Endometrium (tissue), 2 donors: Measurements from ENCODE around the gene NAT8.
"Not testable (repeated sequence)": the region's sequence is repeated elsewhere in the genome, so short reads cannot be mapped to it uniquely, and the experiment has no call there.

Source experiments
- FAIRE-seq: peaks from 2 replicates; lab custom pipeline; 2012; peaks lifted over from hg19 to GRCh38; lab: Jason Lieb, UNC
- donor health status: control.
- donor health status: control.

The NAT8 gene

GRCh38 chr2:73642338-73643018 lies at the start of gene NAT8:
Gene NAT8, minus strand, starts transcription at chr2:73642422. Its CDS starts 794 bp downstream, at chr2:73641628.
- no peak for FAIRE-seq

GRCh38 chr2:73690372-73691088 lies 48.3 kb upstream of the NAT8 start:
- FAIRE-seq = not testable (repeated sequence)

DNA sequence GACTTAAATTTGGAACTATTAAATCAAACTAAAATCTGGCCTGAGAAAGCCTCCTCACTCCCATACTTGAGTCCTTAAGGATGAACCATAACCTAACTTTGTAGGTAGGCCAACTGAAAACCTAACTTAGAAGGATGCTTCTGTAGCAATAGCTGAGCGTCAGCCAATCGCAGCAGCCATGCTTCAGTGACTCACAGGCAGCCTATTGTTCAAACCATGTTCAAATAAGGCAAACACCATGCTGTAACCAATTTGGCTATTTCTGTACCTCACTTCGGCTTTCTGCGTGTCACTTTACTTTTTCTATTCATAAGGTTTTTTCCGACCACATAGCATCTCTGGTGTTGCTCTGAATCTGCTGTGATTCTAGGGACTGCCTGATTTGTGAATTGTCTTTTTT lies 46.3 kb upstream of the NAT8 start:
- not testable (repeated sequence) for FAIRE-seq

GRCh38 chr2:73685764-73686438 lies 43.7 kb upstream of the NAT8 start:
- no peak for FAIRE-seq

DNA sequence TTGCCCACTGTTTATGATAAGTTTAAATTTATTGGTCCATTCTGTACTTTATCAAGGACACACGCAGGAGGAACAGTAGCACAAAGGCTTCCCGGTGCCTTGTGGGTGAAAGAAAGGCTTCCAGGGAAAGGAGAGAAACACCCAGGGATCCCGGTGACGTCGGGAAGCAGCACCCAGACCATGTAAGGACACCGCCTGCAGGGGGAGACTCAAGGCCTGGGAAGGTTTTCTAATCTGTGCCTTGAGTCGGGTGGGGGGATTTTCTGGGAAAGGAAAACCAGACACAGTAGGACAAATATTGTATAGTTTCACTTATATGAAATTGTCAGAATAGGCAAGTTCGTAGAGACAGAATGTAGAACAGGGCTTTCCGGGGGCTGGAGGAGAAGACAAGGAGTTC lies 42.7 kb upstream of the NAT8 start:
- FAIRE-seq = not testable (repeated sequence)

GRCh38 chr2:73684325-73684724 lies 42.1 kb upstream of the NAT8 start:
- not testable (repeated sequence) for FAIRE-seq

- FAIRE-seq = not testable (repeated sequence)
These were observed 37.8 kb upstream of the NAT8 start for GRCh38 chr2:73679951-73680571.

DNA sequence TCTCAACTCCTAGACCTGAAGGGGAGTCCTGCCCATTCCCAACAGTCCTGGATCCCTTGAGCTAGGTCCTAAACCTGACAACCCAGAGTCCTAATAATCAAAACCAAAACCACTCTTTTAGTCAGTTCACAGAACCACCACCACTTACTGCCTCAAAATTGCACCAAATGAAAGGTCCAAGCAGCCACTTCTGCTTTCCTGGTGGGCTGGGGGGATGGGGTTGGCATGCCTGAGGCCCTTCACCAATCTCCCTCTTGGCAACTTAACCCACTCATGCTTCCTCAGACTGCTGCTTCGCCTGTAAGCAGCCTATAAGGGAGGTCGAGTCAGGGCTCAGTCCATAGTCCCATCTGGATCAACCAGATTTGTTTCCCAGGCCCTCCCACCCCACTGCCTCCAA lies 37.0 kb upstream of the NAT8 start:
- FAIRE-seq = not testable (repeated sequence)

GRCh38 chr2:73678008-73678407 lies 35.8 kb upstream of the NAT8 start:
- FAIRE-seq = not testable (repeated sequence)

DNA sequence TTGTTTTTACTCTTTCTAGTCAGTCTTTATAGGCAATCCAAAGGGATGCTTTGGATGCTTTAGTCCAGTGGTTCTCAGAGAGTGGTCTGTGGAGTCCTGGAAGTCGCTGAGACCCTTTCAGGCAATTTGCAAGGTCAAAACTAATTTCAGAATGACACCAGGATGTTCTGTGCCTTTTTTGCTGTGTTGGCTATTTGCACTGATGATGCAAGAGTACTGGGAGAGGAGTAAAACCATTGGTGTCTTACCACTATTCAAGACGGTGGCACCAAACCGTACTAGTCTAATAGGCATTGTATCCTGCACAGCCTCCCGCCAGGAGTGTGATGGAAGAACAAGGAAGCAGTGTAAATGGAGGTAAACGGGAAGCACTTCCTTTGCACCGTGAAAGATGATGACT lies 34.0 kb upstream of the NAT8 start:
- FAIRE-seq = not testable (repeated sequence)

DNA sequence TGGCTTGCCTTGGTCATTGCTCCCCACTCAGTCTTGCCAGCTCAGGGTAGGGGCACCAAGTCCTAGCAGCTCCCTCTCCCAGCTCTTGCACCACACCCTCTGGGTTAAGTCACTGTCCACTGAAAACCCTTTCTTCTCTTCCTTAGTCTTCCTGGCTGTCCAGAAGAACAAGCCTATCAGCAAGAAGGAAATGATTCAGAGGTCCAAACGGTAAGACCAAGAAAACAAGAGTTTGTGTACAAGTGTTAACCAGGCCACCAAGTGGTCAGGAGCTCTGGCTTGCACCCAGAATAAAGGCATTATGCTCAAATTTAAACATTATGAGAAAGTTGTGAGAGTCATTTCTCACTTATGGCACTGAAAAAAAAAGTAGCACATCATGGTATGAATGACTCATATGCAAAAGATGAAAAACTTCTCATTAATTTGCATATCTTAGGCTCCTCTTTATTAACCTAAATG lies 32.5 kb upstream of the NAT8 start:
- not testable (repeated sequence) for FAIRE-seq

DNA sequence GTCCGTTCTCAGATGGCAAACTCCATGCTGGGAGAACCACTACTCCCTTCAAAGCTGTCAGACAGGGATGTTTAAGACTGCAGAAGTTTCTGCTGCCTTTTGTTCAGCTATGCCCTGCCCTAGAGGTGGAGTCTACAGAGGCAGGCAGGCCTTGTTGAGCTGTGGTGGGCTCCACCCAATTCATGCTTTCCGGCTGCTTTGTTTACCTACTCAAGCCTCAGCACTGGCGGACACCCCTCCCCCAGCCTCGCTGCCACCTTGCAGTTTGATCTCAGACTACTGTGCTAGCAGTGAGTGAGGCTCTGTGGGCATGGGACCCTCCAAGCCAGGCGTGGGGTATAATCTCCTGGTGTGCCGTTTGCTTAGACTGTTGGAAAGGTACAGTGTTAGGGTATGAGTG lies 27.8 kb upstream of the NAT8 start:
- not testable (repeated sequence) for FAIRE-seq

DNA sequence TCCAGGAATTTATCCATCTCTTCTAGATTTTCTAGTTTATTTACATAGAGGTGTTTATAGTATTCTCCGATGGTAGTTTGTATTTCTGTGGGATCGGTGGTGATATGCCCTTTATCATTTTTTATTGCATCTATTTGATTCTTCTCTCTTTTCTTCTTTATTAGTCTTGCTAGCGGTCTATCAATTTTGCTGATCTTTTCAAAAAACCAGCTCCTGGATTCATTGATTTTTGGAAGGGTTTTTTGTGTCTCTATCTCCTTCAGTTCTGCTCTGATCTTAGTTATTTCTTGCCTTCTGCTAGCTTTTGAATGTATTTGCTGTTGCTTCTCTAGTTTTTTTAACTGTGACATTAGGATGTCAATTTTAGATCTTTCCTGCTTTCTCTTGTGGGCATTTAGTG lies 25.0 kb upstream of the NAT8 start:
- FAIRE-seq = not testable (repeated sequence)

- no peak for FAIRE-seq
These were observed 12.0 kb upstream of the NAT8 start for GRCh38 chr2:73654175-73654574.

GRCh38 chr2:73652348-73652747 lies 10.1 kb upstream of the NAT8 start:
- no peak for FAIRE-seq

GRCh38 chr2:73651591-73652230 lies 9.5 kb upstream of the NAT8 start:
- no peak for FAIRE-seq

DNA sequence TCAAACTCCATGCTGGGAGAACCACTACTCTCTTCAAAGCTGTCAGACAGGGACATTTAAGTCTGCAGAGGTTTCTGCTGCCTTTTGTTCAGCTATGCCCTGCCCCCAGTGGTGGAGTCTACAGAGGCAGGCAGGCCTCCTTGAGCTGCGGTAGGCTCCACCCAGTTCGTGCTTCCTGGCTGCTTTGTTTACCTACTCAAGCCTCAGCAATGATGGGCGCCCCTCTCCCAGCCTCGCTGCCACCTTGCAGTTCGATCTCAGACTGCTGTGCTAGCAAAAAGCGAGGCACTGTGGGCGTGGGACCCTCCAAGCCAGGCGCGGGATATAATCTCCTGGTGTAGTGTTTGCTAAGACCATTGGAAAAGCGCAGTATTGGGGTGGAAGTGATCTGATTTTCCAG lies 5.5 kb upstream of the NAT8 start:
- not testable (repeated sequence) for FAIRE-seq

- no peak for FAIRE-seq
These were observed 507 bp downstream of the NAT8 start for GRCh38 chr2:73641767-73642062.

GRCh38 chr2:73640946-73641766 lies 1.1 kb downstream of the NAT8 start:
- FAIRE-seq = no peak

GRCh38 chr2:73640511-73640911 lies 1.7 kb downstream of the NAT8 start:
- FAIRE-seq = no peak

GRCh38 chr2:73638429-73638828 lies 3.8 kb downstream of the NAT8 start:
- FAIRE-seq = no peak
